A549 (cell line): ENCODE data around the gene C8G. TPM values are rescaled to one million over a fixed set of nuclear protein-coding genes. Genes with fewer than 3 reads are reported as not detected.
A peak's percentile ranks its signal among the peaks of the same experiment; 100 is the strongest.

Source experiments
- ATAC-seq, 2 experiments: fragments of 200-7000 bp in 1 of 2; fragments of >200 bp in 1 of 2; cut with Nextera tagmentation in 1 of 2; cut with Tn5 transposase in 1 of 2; 3 replicates each; pipeline versions ENCODE4 v1.8.0 to v1.9.1; 2018 to 2020; ENCODE audit warnings: mild to moderate bottlenecking in 1 of 2, moderate library complexity in 1 of 2
- CTCF ChIA-PET: fragments of 300-600 bp; sonication (Branson Sonifier 250); formaldehyde crosslinking; extraction: SDS; loops from one replicate; lab custom pipeline; 2021; ENCODE audit warnings: antibody characterized with exemption, inconsistent platforms; lab: Yijun Ruan, JAX
- POLR2A ChIA-PET: fragments of 350-600 bp; formaldehyde crosslinking; extraction: SDS; loops from one replicate; lab custom pipeline; 2021; ENCODE audit warnings: antibody characterized with exemption, inconsistent platforms; lab: Yijun Ruan, JAX
- DNase-seq, 2 experiments: peaks; one replicate each; pipeline versions ENCODE4 v3.0.0 to v3.0.0-alpha.2; 2011 to 2016; ENCODE audit warnings: low read depth in 1 of 2, low spot score in 1 of 2
- FAIRE-seq: peaks from 2 replicates; lab custom pipeline; 2011; peaks lifted over from hg19 to GRCh38; lab: Jason Lieb, UNC
- H3K27ac ChIP-seq, 2 experiments: fragments of >200 bp; sonication (Bioruptor Twin); formaldehyde crosslinking; 3 replicates each; pipeline ENCODE4 v1.5.1; 2016 to 2017
- H3K4me1 ChIP-seq: fragments of >200 bp; sonication (Bioruptor Twin); formaldehyde crosslinking; 3 replicates; pipeline ENCODE4 v1.6.1; 2016
- H3K4me2 ChIP-seq: fragments of >200 bp; sonication (Bioruptor Twin); formaldehyde crosslinking; 3 replicates; pipeline ENCODE4 v1.6.1; 2016
- H3K4me3 ChIP-seq: fragments of >200 bp; sonication (Bioruptor Twin); formaldehyde crosslinking; 3 replicates; pipeline ENCODE4 v1.5.1; 2016
- H3K9me3 ChIP-seq: fragments of >200 bp; sonication (Bioruptor Twin); formaldehyde crosslinking; 3 replicates; pipeline ENCODE4 v1.6.1; 2016
- BCL3 ChIP-seq: fragments of >200 bp; sonication (Bioruptor Twin); formaldehyde crosslinking; IDR thresholded peaks from 3 replicates; pipeline ENCODE4 v1.6.1; 2016
- CBX8 ChIP-seq: fragments of 200-600 bp; sonication (generic); IDR thresholded peaks from 2 replicates; pipeline ENCODE4 v1.6.1; 2016
- CHD2 ChIP-seq: fragments of 150-350 bp; IDR thresholded peaks from 2 replicates; pipeline ENCODE4 v1.6.1; 2014; ENCODE audit warnings: low read length; ENCODE audit not compliant: partially characterized antibody
- CHD4 ChIP-seq: fragments of 200-600 bp; sonication (generic); IDR thresholded peaks from 2 replicates; pipeline ENCODE4 v1.6.1; 2016; ENCODE audit warnings: antibody characterized with exemption, mild to moderate bottlenecking, borderline replicate concordance
- EHF ChIP-seq: fragments of 250-450 bp; sonication (Bioruptor Pico); IDR thresholded peaks from 2 replicates; pipeline ENCODE4 v1.5.0; 2020; ENCODE audit warnings: mild to moderate bottlenecking
- EHMT2 ChIP-seq: fragments of 200-600 bp; sonication (generic); IDR thresholded peaks from 2 replicates; pipeline ENCODE4 v1.6.1; 2016; ENCODE audit warnings: antibody characterized with exemption, low read depth, mild to moderate bottlenecking, moderate library complexity
- ELK1 ChIP-seq: fragments of 150-350 bp; IDR thresholded peaks from 2 replicates; pipeline ENCODE4 v1.6.1; 2014; ENCODE audit warnings: low read depth, mild to moderate bottlenecking, low read length
- GATA3 ChIP-seq: IDR thresholded peaks from 2 replicates; pipeline ENCODE4 v1.6.1; 2012; ENCODE audit warnings: borderline replicate concordance
- HES2 ChIP-seq: fragments of >200 bp; sonication (Bioruptor Twin); formaldehyde crosslinking; IDR thresholded peaks from 2 replicates; pipeline ENCODE4 v1.6.1; 2016
- HEYL ChIP-seq: fragments of 250-450 bp; sonication (Bioruptor Pico); IDR thresholded peaks from 2 replicates; pipeline ENCODE4 v1.8.0; 2021; ENCODE audit warnings: mild to moderate bottlenecking, moderate library complexity
- HMGXB4 ChIP-seq: fragments of 250-450 bp; sonication (Bioruptor Pico); IDR thresholded peaks from 2 replicates; pipeline ENCODE4 v1.5.0; 2021; ENCODE audit warnings: mild to moderate bottlenecking, moderate library complexity, borderline replicate concordance
- JUNB ChIP-seq: fragments of >200 bp; sonication (Bioruptor Twin); formaldehyde crosslinking; IDR thresholded peaks from 2 replicates; pipeline ENCODE4 v1.6.1; 2016
- NPAS2 ChIP-seq: fragments of 250-450 bp; sonication (Bioruptor Pico); IDR thresholded peaks from 2 replicates; pipeline ENCODE4 v1.8.0; 2022; ENCODE audit warnings: mild to moderate bottlenecking, moderate library complexity, borderline replicate concordance
- PHF8 ChIP-seq: fragments of 200-600 bp; sonication (generic); IDR thresholded peaks from 2 replicates; pipeline ENCODE4 v1.6.1; 2016; ENCODE audit warnings: low read depth, mild to moderate bottlenecking, antibody characterized with exemption, moderate library complexity, borderline replicate concordance
- RCOR1 ChIP-seq: fragments of 150-350 bp; IDR thresholded peaks from 2 replicates; pipeline ENCODE4 v1.6.1; 2014; ENCODE audit warnings: antibody characterized with exemption, low read length, low read depth
- REST ChIP-seq: fragments of 200-600 bp; sonication (generic); IDR thresholded peaks from 2 replicates; pipeline ENCODE4 v1.6.1; 2016; ENCODE audit warnings: antibody characterized with exemption, mild to moderate bottlenecking, moderate library complexity
- RFX5 ChIP-seq: fragments of 450-650 bp; IDR thresholded peaks from 2 replicates; pipeline ENCODE4 v1.7.1; 2014; ENCODE audit warnings: antibody characterized with exemption, mild to moderate bottlenecking, moderate library complexity
- ZFP36 ChIP-seq: fragments of 450-650 bp; IDR thresholded peaks from 2 replicates; pipeline ENCODE4 v1.6.1; 2014; ENCODE audit warnings: borderline replicate concordance; ENCODE audit not compliant: partially characterized antibody
- ZSCAN20 ChIP-seq: fragments of 250-450 bp; sonication (Bioruptor Pico); IDR thresholded peaks from 2 replicates; pipeline ENCODE4 v1.8.0; 2022; ENCODE audit warnings: mild to moderate bottlenecking, moderate library complexity
- WGBS: methylation state at CpG from one replicate; pipeline ENCODE4 v1.1.6; 2017; ENCODE audit errors: missing lambda C conversion rate; 5-methylcytosine and 5-hydroxymethylcytosine counted together
- polyA plus RNA-seq, 4 experiments: library from polyadenylated mRNA; depleted of rRNA in 3 of 4; stranded (reverse); fragments of >200 nt; fragmentation: RNase III in 1 of 4; extraction: RNeasy Plus Mini Kit Qiagen cat#74134 plus additional on column Dnase treatment in 1 of 4; gene quantifications; 2 replicates in 3 of 4; 3 replicates in 1 of 4; pipeline ENCODE4 v1.2.3, GENCODE V29; 2011 to 2017

The C8G gene
- polyA plus RNA-seq, 2 of the 4 experiments (the other 2 are of a cell fraction), result 0.45 to 1.3 TPM

GRCh38 chr9:136961279-136962065 lies 16.4 kb downstream of the C8G start:
- Histone ChIP-seq H3K4me3 (no peak overlapping the region), H3K4me1 (peaks cover 12% of the 10 kb centered on the region; the same call in 2 of the 3 replicates), H3K4me2 (no peak overlapping the region), H3K27ac (no peak overlapping the region), H3K9me3 (no peaks in the 10 kb centered on the region)
- POLR2A ChIA-PET, result no interaction called here
- 81% methylated on average over 18 of the region's 23 CpGs for WGBS
- no peak for DNase-seq
- ATAC-seq, result no peak
- FAIRE-seq, result no peak
- no peak for TF ChIP-seq HES2
- no peak for TF ChIP-seq ZFP36
- TF ChIP-seq CBX8, result no peak
- TF ChIP-seq PHF8, result no peak
- TF ChIP-seq CHD4, result no peak
- CTCF ChIA-PET, result interaction anchor here (1.0 to 2.0 kb wide), 6 partner anchors 10 to 169 kb away, joined by 3 to 11 read pairs (median 4); partner anchors contain the start of genes C8G and FBXW5

- Histone ChIP-seq H3K4me2 (no peak overlapping the region), H3K4me3 (no peak overlapping the region), H3K4me1 (peaks cover 12% of the 10 kb centered on the region; the same call in 2 of the 3 replicates), H3K27ac (no peak overlapping the region), H3K9me3 (no peaks in the 10 kb centered on the region)
- POLR2A ChIA-PET, result no interaction called here
- ATAC-seq (no peak), DNase-seq (no peak), FAIRE-seq (no peak)
- CTCF ChIA-PET, result interaction anchor here (0.8 to 1.7 kb wide), 8 partner anchors 14 to 153 kb away, joined by 3 to 11 read pairs (median 4); partner anchors contain the start of genes C8G and FBXW5
- 100% methylated on average over 9 of the region's 9 CpGs for WGBS
- TF ChIP-seq CHD2, result no peak
- no peak for TF ChIP-seq GATA3
These were observed 17.1 kb downstream of the C8G start for GRCh38 chr9:136962163-136962562.

- Histone ChIP-seq H3K4me2 (no peak overlapping the region), H3K4me3 (no peak overlapping the region), H3K9me3 (no peaks in the 10 kb centered on the region), H3K4me1 (peaks cover 15% of the 10 kb centered on the region; the same call in 2 of the 3 replicates), H3K27ac (no peak overlapping the region)
- ChIA-PET CTCF (interaction anchor here (0.6 to 1.7 kb wide), 8 partner anchors 15 to 152 kb away, joined by 3 to 11 read pairs (median 4); partner anchors contain the start of genes C8G and FBXW5), POLR2A (no interaction called here)
- TF ChIP-seq RFX5, result no peak
- no peak for TF ChIP-seq NPAS2
- no peak for TF ChIP-seq JUNB
- no peak for TF ChIP-seq HEYL (CRISPR knock-in tag)
- no peak for TF ChIP-seq EHMT2
- TF ChIP-seq PHF8, result no peak
- TF ChIP-seq ZSCAN20, result no peak
- no peak for TF ChIP-seq EHF (CRISPR knock-in tag)
- FAIRE-seq (no peak), ATAC-seq (no peak), DNase-seq (no peak)
- 84% methylated on average over 11 of the region's 11 CpGs for WGBS
These were observed 17.7 kb downstream of the C8G start for GRCh38 chr9:136962701-136963248.

- Histone ChIP-seq H3K4me3 (no peak overlapping the region), H3K9me3 (no peaks in the 10 kb centered on the region), H3K27ac (peak overlapping the region in 1 of 2 experiments; percentile 75; a peak in 2 of 6 replicates), H3K4me2 (no peak overlapping the region), H3K4me1 (peaks cover 15% of the 10 kb centered on the region; the same call in 2 of the 3 replicates)
- DNase-seq (no peak), FAIRE-seq (no peak), ATAC-seq (no peak; a peak in 1 of 6 replicates)
- CTCF ChIA-PET, result interaction anchor here (0.6 to 1.4 kb wide), 3 partner anchors 25 to 72 kb away, joined by 3 to 4 read pairs (median 4); no protein-coding TSS in a partner anchor
- POLR2A ChIA-PET, result no interaction called here
- 79% methylated on average over 13 of the region's 15 CpGs for WGBS
- TF ChIP-seq HMGXB4 (CRISPR knock-in tag) (no peak), REST (no peak), EHMT2 (no peak), ELK1 (no peak), BCL3 (no peak), GATA3 (no peak), RCOR1 (no peak)
These were observed 18.3 kb downstream of the C8G start for GRCh38 chr9:136963341-136963740.
